HG02610 (cell line): ENCODE measurements around the gene ZDBF2.
"Not testable (repeated sequence)": the region's sequence is repeated elsewhere in the genome, so short reads cannot be mapped to it uniquely, and the experiment has no call there.

Source experiments
- ATAC-seq: cut with Tn5 transposase; IDR thresholded peaks from one replicate; pipeline ENCODE4 v1.9.1; 2021; ENCODE audit warnings: mild to moderate bottlenecking, moderate library complexity; ENCODE audit not compliant: unreplicated experiment

ZDBF2 gene

GRCh38 chr2:206258615-206259014 lies 15.8 kb upstream of the ZDBF2 start:
- ATAC-seq, result not testable (repeated sequence)

GRCh38 chr2:206259376-206260187 lies 14.9 kb upstream of the ZDBF2 start:
- peak; percentile 5 for ATAC-seq

DNA sequence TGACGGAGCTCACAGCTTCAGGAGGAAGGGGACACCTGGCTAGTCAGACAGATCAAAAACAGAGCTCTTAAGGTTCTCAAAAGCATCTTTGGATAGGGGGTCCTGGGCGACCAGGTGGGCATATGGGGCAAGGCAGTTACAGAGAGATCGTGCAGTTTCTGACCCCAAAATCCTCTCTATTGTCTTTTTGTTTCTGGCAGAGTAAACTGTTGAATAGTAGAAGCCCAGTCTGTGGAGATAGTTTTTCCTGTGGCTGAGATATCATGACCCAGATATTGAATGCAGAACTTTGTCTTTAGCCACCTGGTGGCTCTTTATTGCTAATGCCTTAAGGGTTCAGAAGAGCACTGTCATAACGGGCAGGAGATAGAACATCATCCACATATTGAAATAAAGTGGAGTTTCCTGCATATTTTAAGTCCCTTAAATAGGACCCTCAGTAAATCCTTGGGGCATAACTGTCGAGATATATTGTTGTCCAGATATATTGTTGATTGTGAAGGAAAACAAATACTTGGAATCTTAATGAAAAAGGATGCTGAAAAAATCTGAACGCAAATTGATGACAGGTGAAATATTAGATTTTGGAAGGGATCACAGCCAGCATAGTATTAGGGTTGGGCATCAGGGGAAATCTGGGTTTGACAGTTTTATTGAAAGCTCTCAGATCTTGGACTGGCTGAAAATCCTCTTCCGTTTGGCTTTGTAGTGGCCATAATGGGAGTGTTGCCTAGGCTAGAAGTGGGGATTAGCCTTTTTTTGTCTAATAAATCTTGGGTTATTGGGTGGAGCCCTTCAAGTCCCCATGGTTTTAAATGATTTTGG lies 14.1 kb upstream of the ZDBF2 start:
- ATAC-seq, result peak; percentile 94

GRCh38 chr2:206263959-206264603 lies 10.4 kb upstream of the ZDBF2 start:
- no peak for ATAC-seq

- ATAC-seq, result no peak
These were observed 8.0 kb upstream of the ZDBF2 start for GRCh38 chr2:206266130-206267125.

GRCh38 chr2:206267567-206267966 lies 6.9 kb upstream of the ZDBF2 start:
- ATAC-seq, result no peak

DNA sequence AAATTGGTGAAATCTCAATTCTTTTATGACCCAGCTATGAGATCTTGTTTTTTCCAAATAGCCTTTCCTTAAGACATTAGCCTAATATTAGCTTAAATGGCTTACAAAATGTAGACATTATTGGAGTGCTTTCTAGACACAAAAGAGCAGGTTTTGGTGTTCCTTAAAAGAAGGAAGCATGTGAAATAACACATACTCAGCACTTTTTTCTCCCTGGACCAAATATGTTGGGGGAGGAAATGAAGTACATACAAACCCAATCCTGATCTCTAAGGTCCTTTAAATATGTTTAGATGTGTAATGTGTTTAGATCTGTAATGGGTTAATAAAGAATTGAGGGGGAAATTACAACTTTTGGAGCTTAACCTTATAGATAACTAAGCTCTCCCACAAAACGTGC lies 3.4 kb upstream of the ZDBF2 start:
- no peak for ATAC-seq

DNA sequence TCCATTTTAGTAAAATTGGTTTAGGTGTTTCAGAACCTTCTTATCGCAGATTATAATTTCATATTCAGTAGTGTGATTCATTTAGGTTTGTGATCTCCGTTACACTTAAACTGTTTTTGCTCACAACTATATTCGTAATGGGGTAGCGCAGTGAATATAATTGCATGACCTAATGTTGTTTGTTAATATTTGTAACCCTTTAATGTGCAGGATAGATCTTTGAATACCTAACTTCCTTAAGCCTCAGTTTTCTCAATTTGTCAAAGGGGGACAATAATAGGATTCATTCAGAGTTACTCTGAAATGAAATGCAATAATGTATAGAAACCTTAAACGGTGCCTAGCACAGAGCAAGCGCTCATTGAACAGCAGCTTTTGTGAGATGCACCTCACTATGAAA lies 558 bp upstream of the ZDBF2 start:
- ATAC-seq, result no peak

DNA sequence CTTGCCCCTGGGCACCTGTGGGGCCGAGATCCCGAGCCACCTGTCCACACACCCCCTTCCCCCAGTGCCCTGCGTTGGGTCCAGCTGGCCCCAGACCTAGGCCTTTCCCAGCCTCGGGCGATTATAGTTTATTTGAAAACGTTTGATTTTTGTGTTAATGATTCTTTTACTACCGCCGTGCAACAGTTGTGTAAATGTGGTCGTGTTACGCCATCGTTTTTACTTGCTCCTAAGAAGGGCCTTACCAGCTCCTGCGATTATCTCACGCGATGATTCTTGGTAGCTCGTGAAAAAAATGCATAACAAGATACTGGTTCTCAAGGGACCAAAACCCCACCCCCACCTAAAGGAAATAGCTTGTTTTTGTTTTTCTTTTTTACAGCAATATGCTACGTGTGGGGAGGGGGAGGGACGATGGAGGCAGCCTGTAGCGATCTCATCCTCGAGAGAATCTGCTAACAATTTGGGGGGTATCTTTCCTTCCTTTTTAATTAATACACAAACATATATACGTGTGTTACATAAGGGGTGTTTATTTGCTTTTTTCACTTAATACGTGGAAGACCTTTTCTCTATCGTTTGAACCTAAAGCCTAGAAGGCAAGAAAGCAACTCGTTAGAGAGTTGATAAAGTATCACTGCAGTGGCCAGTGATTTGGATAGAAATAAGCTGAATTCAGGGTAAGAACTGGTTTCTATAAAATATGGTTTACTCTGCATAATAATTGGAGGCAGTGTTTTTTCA lies 1.0 kb downstream of the ZDBF2 start:
- ATAC-seq, result peak; percentile 17

GRCh38 chr2:206276169-206276942 lies 1.9 kb downstream of the ZDBF2 start:
- ATAC-seq, result no peak

- no peak for ATAC-seq
These were observed 3.0 kb downstream of the ZDBF2 start for GRCh38 chr2:206277503-206277902.

- ATAC-seq, result no peak
These were observed 8.3 kb downstream of the ZDBF2 start for GRCh38 chr2:206282746-206283145.

DNA sequence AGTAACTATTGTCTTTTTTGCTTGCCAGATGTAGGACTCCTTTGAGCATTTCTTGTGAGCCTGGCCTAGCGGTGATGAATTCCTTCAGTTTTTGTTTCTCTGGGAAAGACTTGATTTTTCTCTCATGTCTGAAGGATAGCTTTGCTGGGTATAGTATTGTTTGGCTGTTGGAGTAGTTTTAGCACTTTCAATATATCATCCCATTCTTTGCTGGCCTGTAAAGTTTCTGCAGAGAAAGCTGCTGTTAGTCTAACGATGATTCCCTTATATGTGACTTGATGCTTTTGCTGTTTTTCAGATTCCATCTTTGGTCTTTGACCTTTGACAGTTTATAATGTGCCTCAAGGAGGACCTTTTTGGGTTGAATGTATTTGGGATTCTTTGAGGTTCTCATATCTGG lies 12.7 kb downstream of the ZDBF2 start:
- ATAC-seq, result no peak

GRCh38 chr2:206289391-206289790 lies 14.9 kb downstream of the ZDBF2 start:
- ATAC-seq, result no peak

DNA sequence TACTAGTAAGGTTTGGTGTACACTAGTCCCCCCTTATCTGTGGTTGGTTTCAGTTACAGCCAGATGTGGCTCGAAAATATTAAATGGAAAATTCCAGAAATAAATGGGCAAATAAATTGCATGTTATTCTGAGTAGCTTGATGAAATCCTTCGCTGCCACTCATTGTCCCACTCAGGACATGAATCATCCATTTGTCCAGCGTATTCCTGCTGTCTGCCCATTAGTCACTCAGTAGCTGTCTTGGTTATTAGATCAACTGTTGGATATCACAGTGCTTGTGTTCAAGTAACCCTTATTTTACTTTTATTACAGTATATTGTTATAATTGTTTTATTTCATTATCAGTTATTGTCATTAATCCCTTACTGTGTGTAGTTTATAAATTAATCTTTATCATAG lies 21.7 kb downstream of the ZDBF2 start:
- ATAC-seq, result no peak

DNA sequence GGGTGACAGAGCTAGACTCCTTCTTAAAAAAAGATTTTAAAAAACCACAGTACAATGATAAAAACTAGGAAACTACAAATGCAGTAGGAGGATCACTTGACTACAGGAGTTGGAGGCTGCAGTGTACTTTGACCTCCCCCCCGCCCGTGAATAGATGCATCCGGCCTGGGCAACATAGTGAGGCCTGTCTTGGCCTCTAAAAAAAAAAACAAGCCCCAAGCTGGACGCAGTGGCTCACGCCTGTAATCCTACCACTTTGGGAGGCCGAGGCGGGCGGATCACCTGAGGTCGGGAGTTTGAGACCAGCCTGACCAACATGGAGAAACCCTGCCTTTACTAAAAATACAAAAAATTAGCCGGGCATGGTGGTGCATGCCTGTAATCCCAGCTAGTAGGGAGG lies 25.1 kb downstream of the ZDBF2 start:
- ATAC-seq, result not testable (repeated sequence)

GRCh38 chr2:206305523-206306245 lies 31.2 kb downstream of the ZDBF2 start:
- peak; percentile 90 for ATAC-seq

- no peak for ATAC-seq
These were observed 36.6 kb downstream of the ZDBF2 start for GRCh38 chr2:206311026-206311425.
